Left lung (tissue), 10 donors: Measurements from ENCODE around the gene LMF1. TPM values are rescaled to one million over a fixed set of nuclear protein-coding genes. Genes with fewer than 3 reads are reported as not detected.

Source experiments
- ATAC-seq: fragments of 200-7000 bp; cut with Tn5 transposase; one replicate; pipeline ENCODE4 v1.9.1; 2020; ENCODE audit warnings: moderate library complexity
- DNase-seq, 4 donors: peaks; one replicate each; pipeline ENCODE4 v3.0.0-alpha.2; 2013 to 2020
- H3K27ac ChIP-seq, 2 donors: fragments of 200-600 bp; sonication (generic) in 1 of 2; one replicate each; pipeline versions ENCODE4 v1.5.0 to v1.8.0; 2020 to 2021
- H3K27me3 ChIP-seq, 2 donors: fragments of 200-600 bp; sonication (generic) in 1 of 2; one replicate each; pipeline versions ENCODE4 v1.5.0 to v1.8.0; 2020 to 2021
- H3K36me3 ChIP-seq, 2 donors: fragments of 200-600 bp; sonication (generic) in 1 of 2; one replicate each; pipeline versions ENCODE4 v1.5.0 to v1.8.0; 2020 to 2021
- H3K4me1 ChIP-seq, 2 donors: fragments of 200-600 bp; one replicate each; pipeline ENCODE4 v1.8.0; 2021
- H3K4me3 ChIP-seq, 2 donors: fragments of 200-600 bp; sonication (generic) in 1 of 2; one replicate each; pipeline versions ENCODE4 v1.5.0 to v1.8.0; 2020 to 2021; ENCODE audit warnings: mild to moderate bottlenecking in 1 of 2
- H3K9me3 ChIP-seq, 2 donors: fragments of 200-600 bp; sonication (generic) in 1 of 2; one replicate each; pipeline versions ENCODE4 v1.5.0 to v1.8.0; 2020 to 2021
- intact Hi-C, 2 donors: fragments of 100-400 bp; cut with DNase I; formaldehyde crosslinking; loops; one replicate each; pipeline versions ENCODE4 v1.11.2 to v1.14.2; 2022
- polyA plus RNA-seq, 6 donors: library from polyadenylated mRNA; unstranded; fragments of 120-200 nt; gene quantifications; one replicate each; pipeline ENCODE4 v1.2.1, GENCODE V29; 2013; ENCODE audit not compliant: insufficient read length in 6 of 6
- total RNA-seq, 2 donors: library from RNA; stranded (reverse); fragmentation: NEBNext Ultra II Directional; extraction: Animal tissue kit (Norgen Biotek cat#: 25700); gene quantifications; one replicate each; pipeline ENCODE4 v1.2.1, GENCODE V29; 2021
- TF ChIP-seq, protein P1 (sequence below), 2 donors: fragments of 200-600 bp; sonication (generic) in 1 of 2; IDR thresholded peaks; one replicate each; pipeline versions ENCODE4 v1.5.0 to v1.8.0; 2021; ENCODE audit warnings: antibody characterized with exemption in 2 of 2
- donor health status: DM: no; HTN: yes; CAD: no.
- donor health status: DM: no; HTN: no; CAD: no.

Gene LMF1
- total and polyA plus RNA-seq, 8 donors: 15.5 to 23.1 (median 20.4) TPM

DNA sequence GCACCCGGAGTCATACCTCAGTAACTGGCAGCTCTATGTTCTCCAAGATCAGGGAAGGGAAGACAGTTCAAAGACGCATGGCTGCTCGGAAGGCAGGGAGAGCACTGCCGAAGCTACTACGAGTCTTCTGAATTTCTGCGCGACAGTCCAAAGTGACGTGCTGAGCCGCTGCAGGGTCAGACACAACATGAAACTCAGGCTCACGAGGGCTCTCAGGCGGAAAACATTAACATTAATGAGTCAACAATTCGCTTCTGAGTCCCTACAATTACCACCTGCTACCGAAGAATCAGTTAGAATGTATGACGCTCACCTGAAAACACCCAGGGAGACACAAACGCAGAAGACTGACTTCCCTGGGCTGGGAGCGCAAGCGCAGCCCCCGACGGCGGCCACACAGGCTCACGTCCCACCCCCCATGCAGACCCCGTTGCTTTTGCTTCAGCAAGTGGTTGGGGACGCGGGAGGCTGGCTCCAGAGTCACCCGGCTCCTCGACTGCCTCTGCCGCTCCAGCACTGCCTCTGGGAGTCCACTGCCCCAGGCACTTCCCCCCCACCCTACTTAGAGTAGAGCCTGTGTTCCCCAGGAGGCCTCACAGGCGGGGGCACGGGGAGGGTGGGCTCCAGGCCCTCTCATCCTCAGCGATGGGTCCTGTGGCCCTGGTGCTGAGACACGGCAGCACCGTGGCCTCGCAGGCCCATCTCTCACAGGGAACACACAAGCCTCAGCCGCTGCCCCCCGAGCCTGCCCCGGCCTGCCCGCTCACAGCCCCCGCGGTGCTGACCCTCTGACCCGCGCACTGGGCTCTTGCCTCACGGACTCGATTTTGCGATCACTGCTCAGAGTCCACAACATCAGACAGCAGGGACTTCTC lies 38.9 kb downstream of the LMF1 start:
- Histone ChIP-seq H3K27me3 (no peaks in the 10 kb centered on the region), H3K9me3 (peaks cover 0 to 6% of the 10 kb centered on the region in 2 donors), H3K27ac (no peak overlapping the region), H3K4me1 (no peaks in the 10 kb centered on the region), H3K36me3 (peaks cover 0 to 50% of the 10 kb centered on the region in 2 donors), H3K4me3 (no peak overlapping the region)
- TF ChIP-seq, protein P1, sequence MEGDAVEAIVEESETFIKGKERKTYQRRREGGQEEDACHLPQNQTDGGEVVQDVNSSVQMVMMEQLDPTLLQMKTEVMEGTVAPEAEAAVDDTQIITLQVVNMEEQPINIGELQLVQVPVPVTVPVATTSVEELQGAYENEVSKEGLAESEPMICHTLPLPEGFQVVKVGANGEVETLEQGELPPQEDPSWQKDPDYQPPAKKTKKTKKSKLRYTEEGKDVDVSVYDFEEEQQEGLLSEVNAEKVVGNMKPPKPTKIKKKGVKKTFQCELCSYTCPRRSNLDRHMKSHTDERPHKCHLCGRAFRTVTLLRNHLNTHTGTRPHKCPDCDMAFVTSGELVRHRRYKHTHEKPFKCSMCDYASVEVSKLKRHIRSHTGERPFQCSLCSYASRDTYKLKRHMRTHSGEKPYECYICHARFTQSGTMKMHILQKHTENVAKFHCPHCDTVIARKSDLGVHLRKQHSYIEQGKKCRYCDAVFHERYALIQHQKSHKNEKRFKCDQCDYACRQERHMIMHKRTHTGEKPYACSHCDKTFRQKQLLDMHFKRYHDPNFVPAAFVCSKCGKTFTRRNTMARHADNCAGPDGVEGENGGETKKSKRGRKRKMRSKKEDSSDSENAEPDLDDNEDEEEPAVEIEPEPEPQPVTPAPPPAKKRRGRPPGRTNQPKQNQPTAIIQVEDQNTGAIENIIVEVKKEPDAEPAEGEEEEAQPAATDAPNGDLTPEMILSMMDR (IDR thresholded peaks at IDR 0.05): no peak
- intact Hi-C loops: no loop called here
- ATAC-seq (no peak), DNase-seq (peak in 1 of 4 donors; percentile 63)

DNA sequence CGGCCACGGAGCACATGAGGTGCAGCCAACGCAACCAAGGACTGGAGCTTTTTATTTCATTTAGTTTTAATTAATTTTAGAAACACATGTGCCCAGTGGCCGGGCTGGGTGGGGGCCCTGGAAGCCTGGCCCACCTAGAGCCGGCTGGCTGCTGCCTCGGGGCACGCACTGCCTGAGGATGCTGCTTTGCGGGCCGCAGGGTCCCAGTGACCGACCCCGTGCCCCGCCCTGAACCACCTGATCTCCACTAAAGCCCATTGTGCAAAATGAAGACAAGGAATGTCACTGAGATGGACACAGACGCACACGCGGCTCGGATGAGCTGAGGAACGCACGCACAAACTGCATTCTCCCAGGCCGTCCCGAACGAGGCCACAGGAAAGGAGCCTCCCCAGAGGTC lies 39.6 kb downstream of the LMF1 start:
- peaks cover 0 to 53% of the 10 kb centered on the region in 2 donors for H3K36me3 ChIP-seq
- intact Hi-C loops: no loop called here
- DNase-seq: peak in 1 of 4 donors; percentile 64
- no peaks in the 10 kb centered on the region for H3K27me3 ChIP-seq
- TF ChIP-seq, protein P1 (IDR thresholded peaks at IDR 0.05): no peak
- no peak for ATAC-seq
- no peak overlapping the region for H3K4me3 ChIP-seq
- H3K27ac ChIP-seq: no peak overlapping the region
- H3K9me3 ChIP-seq: peaks cover 0 to 12% of the 10 kb centered on the region in 2 donors
- H3K4me1 ChIP-seq: no peaks in the 10 kb centered on the region

DNA sequence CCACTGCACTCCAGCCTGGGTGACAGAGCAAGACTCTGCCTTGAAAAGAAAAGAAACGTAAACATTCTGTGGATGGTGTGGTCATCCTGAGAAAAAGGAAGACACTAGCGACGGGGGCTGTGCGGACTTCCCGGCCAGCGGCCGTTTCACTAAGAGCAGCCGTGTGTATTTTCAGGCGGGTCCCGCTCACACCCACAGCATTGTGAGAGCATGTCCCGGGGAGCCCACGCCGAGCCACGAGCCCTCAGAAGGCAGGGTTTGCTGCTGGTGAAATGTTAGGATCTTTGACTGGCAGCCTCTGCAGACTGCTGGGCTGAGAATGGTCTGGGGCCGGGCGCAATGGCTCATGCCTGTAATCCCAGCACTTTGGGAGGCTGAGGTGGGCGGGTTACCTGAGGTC lies 40.3 kb downstream of the LMF1 start:
- Histone ChIP-seq H3K36me3 (peaks cover 0 to 56% of the 10 kb centered on the region in 2 donors), H3K4me1 (no peaks in the 10 kb centered on the region), H3K27me3 (no peaks in the 10 kb centered on the region), H3K27ac (no peak overlapping the region), H3K9me3 (peaks cover 0 to 14% of the 10 kb centered on the region in 2 donors), H3K4me3 (no peak overlapping the region)
- TF ChIP-seq, protein P1 (IDR thresholded peaks at IDR 0.05): no peak
- ATAC-seq (no peak), DNase-seq (peak in 1 of 4 donors; percentile 37)
- intact Hi-C loops: no loop called here

DNA sequence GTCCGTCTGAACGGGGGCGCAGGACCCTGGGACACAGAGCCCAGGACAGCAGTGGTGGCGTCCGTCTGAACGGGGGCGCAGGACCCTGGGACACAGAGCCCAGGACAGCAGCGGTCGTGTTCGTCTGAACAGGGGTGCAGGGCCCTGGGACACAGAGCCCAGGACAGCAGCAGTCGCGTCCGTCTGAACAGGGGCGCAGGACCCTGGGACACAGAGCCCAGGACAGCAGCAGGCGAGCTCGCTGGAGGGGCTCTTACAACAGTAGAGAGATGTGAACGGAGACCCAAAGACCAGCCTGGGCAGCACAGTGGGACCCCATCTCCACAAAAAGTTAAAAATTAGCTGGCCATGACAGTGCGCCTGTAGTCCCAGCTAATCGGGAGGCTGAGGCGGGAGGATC lies 40.7 kb downstream of the LMF1 start:
- Histone ChIP-seq H3K4me3 (no peak overlapping the region), H3K27ac (no peak overlapping the region), H3K27me3 (no peaks in the 10 kb centered on the region), H3K4me1 (no peaks in the 10 kb centered on the region), H3K9me3 (peaks cover 0 to 14% of the 10 kb centered on the region in 2 donors), H3K36me3 (peaks cover 0 to 56% of the 10 kb centered on the region in 2 donors)
- TF ChIP-seq, protein P1 (IDR thresholded peaks at IDR 0.05): no peak
- intact Hi-C loops: no loop called here
- peak in 1 of 4 donors; percentile 46 for DNase-seq
- no peak for ATAC-seq

DNA sequence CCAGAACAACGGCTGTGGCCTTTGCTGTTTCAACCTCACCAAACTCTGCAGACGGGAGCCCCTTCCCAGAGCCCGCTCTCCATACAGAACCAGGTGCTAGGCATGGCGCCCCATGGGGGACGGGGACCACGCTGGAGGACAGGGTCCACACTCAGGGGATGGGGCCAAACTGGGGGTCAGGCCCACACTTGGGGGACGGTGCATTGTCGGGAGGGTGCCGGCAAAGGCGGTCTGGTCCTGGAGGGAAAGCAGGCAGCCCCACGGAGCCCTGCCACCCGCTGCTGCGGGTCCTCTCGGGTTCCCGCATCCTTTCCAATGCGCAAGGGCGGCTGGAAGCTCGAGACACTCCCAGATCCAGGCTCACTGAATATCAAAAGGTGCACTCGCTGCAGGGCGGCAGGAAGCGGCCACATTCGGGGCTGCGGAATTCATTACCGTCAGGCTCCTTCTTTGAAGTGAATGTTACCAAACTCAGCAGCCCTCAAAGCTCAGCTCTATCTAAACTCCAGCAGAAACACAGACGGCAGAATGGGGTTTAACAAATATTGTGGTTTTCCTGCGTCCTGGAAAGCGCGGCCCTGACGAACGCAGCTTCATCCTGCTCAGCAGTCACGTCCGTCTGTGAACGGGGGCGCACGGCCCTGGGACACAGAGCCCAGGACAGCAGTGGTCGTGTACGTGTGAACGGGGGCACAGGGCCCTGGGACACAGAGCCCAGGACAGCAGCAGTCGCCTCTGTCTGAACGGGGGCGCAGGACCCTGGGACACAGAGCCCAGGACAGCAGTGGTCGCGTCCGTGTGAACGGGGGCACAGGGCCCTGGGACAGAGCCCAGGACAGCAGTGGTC lies 41.3 kb downstream of the LMF1 start:
- H3K4me1 ChIP-seq: no peaks in the 10 kb centered on the region
- DNase-seq (peak in 1 of 4 donors; percentile 65), ATAC-seq (no peak)
- intact Hi-C loops: no loop called here
- peaks cover 0 to 53% of the 10 kb centered on the region in 2 donors for H3K36me3 ChIP-seq
- no peak overlapping the region for H3K4me3 ChIP-seq
- TF ChIP-seq, protein P1 (IDR thresholded peaks at IDR 0.05): no peak
- peaks cover 0 to 14% of the 10 kb centered on the region in 2 donors for H3K9me3 ChIP-seq
- no peaks in the 10 kb centered on the region for H3K27me3 ChIP-seq
- no peak overlapping the region for H3K27ac ChIP-seq
